H1 (cell line): Measurements from ENCODE around the gene DNASE1. TPM values are rescaled to one million over a fixed set of nuclear protein-coding genes. Genes with fewer than 3 reads are reported as not detected.

ENCODE experiments used
- ATF2 ChIP-seq: IDR thresholded peaks from 2 replicates; pipeline ENCODE4 v1.6.1; 2012; ENCODE audit warnings: low read length, inconsistent platforms
- BCL11A ChIP-seq, 2 experiments: IDR thresholded peaks; one replicate each; pipeline ENCODE4 v1.6.1; 2011; ENCODE audit warnings: low read depth in 2 of 2, low read length in 2 of 2, mild to moderate bottlenecking in 2 of 2
- HDAC2 ChIP-seq, 2 experiments: fragments of 300-600 bp in 1 of 2; sonication (generic) in 1 of 2; IDR thresholded peaks; 2 replicates each; pipeline ENCODE4 v1.6.1; 2011 to 2012; ENCODE audit warnings: low read depth in 2 of 2, low read length in 2 of 2, mild to moderate bottlenecking in 2 of 2, moderate library complexity in 2 of 2, borderline replicate concordance in 1 of 2, inconsistent platforms in 1 of 2
- PHF8 ChIP-seq: fragments of 200-600 bp; sonication (generic); conservative IDR thresholded peaks from 2 replicates; pipeline ENCODE4 v1.7.1; 2012; ENCODE audit warnings: low read depth, mild to moderate bottlenecking, inconsistent platforms, low read length, moderate library complexity
- POU5F1 ChIP-seq: IDR thresholded peaks from 2 replicates; pipeline ENCODE4 v1.6.1; 2011; ENCODE audit warnings: low read depth, mild to moderate bottlenecking, low read length, moderate library complexity
- RBBP5 ChIP-seq: IDR thresholded peaks from 2 replicates; pipeline ENCODE4 v1.7.1; 2012; ENCODE audit warnings: low read depth, mild to moderate bottlenecking, inconsistent platforms, low read length, moderate library complexity, borderline replicate concordance
- TAF1 ChIP-seq: IDR thresholded peaks from 2 replicates; pipeline ENCODE4 v1.6.1; 2011; ENCODE audit warnings: mild to moderate bottlenecking, low read depth, low read length
- polyA plus RNA-seq, 7 experiments: library from polyadenylated mRNA; depleted of rRNA in 3 of 7; stranded (reverse) in 5 of 7; unstranded in 2 of 7; fragments of >200 nt in 5 of 7; fragments of 200-250 nt in 2 of 7; gene quantifications; 1 replicate in 5 of 7; 2 replicates in 1 of 7; 4 replicates in 1 of 7; pipeline versions ENCODE4 v1.2.1 to v1.2.3, GENCODE V29; 2011 to 2013; ENCODE audit warnings: missing spikeins in 2 of 7, mixed read lengths in 2 of 7
- total RNA-seq: library from RNA; stranded (reverse); fragmentation: NEBNext Ultra II Directional; extraction: Animal tissue kit (Norgen Biotek cat#: 25700); gene quantifications from 2 replicates; pipeline ENCODE4 v1.2.1, GENCODE V29; 2021
- TF ChIP-seq, protein P1 (sequence below): IDR thresholded peaks from 2 replicates; pipeline ENCODE4 v1.6.1; 2012; ENCODE audit warnings: inconsistent platforms
- TF ChIP-seq, protein P2 (sequence below), 3 experiments: IDR thresholded peaks; 1 replicate in 2 of 3; 2 replicates in 1 of 3; pipeline versions ENCODE4 v1.5.1 to v1.6.1; 2011; ENCODE audit warnings: low read length in 3 of 3, mild to moderate bottlenecking in 3 of 3, inconsistent platforms in 2 of 3, low read depth in 1 of 3, moderate library complexity in 1 of 3; ENCODE audit not compliant: insufficient read depth in 1 of 3; ENCODE audit errors: control extremely low read depth in 1 of 3

Gene DNASE1
- total and polyA plus RNA-seq, 2 of the 8 experiments (the other 6 are each of a cell fraction or from before 2014, with no cell fraction given) = 11.5 to 16.7 TPM

DNA sequence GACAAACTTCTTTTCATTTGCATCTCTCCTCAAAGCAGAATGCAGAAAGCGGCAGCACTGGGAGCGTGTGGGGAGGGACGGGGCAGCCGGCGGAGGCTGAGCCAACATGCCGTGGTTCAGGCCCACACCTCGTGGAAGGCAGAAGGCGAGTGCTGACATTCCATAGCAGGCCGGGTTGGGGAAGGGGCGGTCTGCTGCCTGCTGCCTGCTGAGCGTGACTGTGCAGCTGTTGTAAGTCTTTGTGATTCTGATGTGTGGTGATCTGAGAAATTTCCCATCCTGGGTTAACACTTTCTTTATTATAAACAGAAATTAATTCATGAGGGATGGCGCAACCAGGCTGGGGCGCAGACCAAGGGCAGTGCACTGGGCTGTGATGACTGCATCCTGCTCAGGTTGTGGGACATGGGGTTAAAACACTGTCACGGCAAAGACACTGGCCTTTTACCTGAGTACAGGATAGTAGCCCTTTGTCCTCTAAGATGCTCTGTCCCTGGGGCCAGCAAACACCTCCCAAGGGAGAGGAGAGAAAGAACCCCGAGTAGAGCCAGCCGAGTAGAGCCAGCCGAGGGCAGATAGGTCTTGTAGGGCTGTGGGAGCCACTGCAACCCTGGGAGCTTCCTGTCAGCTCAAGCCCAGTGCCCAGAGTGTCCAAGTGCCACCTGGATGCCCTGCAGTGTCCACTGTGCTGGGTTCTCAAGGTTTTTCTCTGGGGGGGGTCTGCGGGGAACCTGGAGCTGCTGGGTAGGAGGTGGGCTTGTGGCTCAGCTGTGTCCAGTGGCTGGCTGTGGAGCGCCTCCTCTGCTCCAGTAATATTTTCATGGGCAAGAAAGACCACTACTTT, 8.8 kb upstream of the DNASE1 start (continued):
- TF ChIP-seq ATF2 = no peak
- TF ChIP-seq, protein P1, sequence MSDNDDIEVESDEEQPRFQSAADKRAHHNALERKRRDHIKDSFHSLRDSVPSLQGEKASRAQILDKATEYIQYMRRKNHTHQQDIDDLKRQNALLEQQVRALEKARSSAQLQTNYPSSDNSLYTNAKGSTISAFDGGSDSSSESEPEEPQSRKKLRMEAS = peak; percentile 95
- TF ChIP-seq PHF8 = no peak
- no peak; a peak in 1 of 4 replicates for TF ChIP-seq HDAC2 (IDR thresholded peaks at IDR 0.05; ENCODE audit: borderline replicate concordance in 1 of 2, low read depth in 2 of 2, low read length in 2 of 2)
- no peak for TF ChIP-seq BCL11A (IDR thresholded peaks at IDR 0.05; ENCODE audit: low read depth in 2 of 2, low read length in 2 of 2)
- no peak for TF ChIP-seq RBBP5
- TF ChIP-seq POU5F1 = no peak
- TF ChIP-seq, protein P2, sequence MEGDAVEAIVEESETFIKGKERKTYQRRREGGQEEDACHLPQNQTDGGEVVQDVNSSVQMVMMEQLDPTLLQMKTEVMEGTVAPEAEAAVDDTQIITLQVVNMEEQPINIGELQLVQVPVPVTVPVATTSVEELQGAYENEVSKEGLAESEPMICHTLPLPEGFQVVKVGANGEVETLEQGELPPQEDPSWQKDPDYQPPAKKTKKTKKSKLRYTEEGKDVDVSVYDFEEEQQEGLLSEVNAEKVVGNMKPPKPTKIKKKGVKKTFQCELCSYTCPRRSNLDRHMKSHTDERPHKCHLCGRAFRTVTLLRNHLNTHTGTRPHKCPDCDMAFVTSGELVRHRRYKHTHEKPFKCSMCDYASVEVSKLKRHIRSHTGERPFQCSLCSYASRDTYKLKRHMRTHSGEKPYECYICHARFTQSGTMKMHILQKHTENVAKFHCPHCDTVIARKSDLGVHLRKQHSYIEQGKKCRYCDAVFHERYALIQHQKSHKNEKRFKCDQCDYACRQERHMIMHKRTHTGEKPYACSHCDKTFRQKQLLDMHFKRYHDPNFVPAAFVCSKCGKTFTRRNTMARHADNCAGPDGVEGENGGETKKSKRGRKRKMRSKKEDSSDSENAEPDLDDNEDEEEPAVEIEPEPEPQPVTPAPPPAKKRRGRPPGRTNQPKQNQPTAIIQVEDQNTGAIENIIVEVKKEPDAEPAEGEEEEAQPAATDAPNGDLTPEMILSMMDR (IDR thresholded peaks at IDR 0.05; ENCODE audit: control extremely low read depth in 1 of 3, insufficient read depth in 1 of 3, low read depth in 1 of 3, low read length in 3 of 3) = no peak
- no peak for TF ChIP-seq TAF1
